ENCODE measurements around the gene AUTS2. TPM values are rescaled to one million over a fixed set of nuclear protein-coding genes. Genes with fewer than 3 reads are reported as not detected.

The AUTS2 gene
- total and polyA plus RNA-seq, 2 of the 8 experiments (the other 6 are each of a cell fraction or from before 2014, with no cell fraction given): 25.9 to 101 TPM

DNA sequence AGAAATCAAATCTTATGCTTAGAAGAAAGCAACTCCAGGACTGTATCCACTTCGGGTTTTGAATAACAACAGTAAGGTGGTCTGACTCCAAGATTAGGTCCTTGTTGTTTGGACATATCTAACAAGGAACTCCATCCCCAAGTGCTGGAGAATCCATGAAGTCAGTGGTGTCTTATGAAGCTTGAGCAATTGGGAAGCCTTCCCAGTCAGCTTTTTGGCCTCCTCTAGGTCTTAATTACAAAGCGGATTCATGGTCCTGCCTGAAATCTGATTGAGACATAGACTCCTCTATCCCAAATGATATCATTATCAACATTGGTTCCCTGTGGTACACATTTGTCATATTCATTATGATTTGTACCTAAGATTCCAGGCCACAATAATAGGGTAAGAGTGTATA, 642.6 kb downstream of the AUTS2 start:
- H3K79me1 ChIP-seq (ENCODE audit: low read depth, low read length): no peaks in the 10 kb centered on the region
- no peaks in the 10 kb centered on the region for H4K20me1 ChIP-seq (replicated peaks in 1 of 2; ENCODE audit: control insufficient read depth in 1 of 2, insufficient read depth in 2 of 2, low read length in 2 of 2)
- H3K27me3 ChIP-seq (replicated peaks in 1 of 4; ENCODE audit: control insufficient read depth in 3 of 4, extremely low read depth in 1 of 4, insufficient read depth in 3 of 4, low read length in 3 of 4): no peaks in the 10 kb centered on the region
- ChIA-PET CTCF (ENCODE audit: partially characterized antibody) (interaction anchor here (1.0 to 1.1 kb wide), 2 partner anchors 14 to 79 kb away, joined by 4 to 5 read pairs; no protein-coding TSS in a partner anchor), POLR2A (ENCODE audit: partially characterized antibody) (no interaction called here)
- H3K4me3 ChIP-seq (ENCODE audit: extremely low read depth in 1 of 4, insufficient read depth in 2 of 4, low read depth in 3 of 4, low read length in 4 of 4): no peak overlapping the region
- no peak overlapping the region for H4K91ac ChIP-seq (replicated peaks; ENCODE audit: insufficient read length, low read length)
- peaks cover 0 to 4% (median 1%) of the 10 kb centered on the region in 4 experiments; a peak in 3 of 7 replicates for H3K4me1 ChIP-seq (replicated peaks in 1 of 4; ENCODE audit: control insufficient read depth in 3 of 4, insufficient read depth in 4 of 4, low read length in 3 of 4)
- FAIRE-seq (no peak), DNase-seq (ENCODE audit: low read depth in 1 of 2, low spot score in 2 of 2) (no peak)
- H3K4me2 ChIP-seq (ENCODE audit: insufficient read depth in 1 of 2, low read depth in 2 of 2, low read length in 2 of 2): no peak overlapping the region
- H3K18ac ChIP-seq (ENCODE audit: extremely low read depth, low read length): no peak overlapping the region
- H3K9me3 ChIP-seq (ENCODE audit: insufficient read depth in 2 of 2, low read depth in 1 of 2, low read length in 1 of 2): no peaks in the 10 kb centered on the region
- no peak overlapping the region for H3K23ac ChIP-seq (ENCODE audit: insufficient read length)
- H3K4ac ChIP-seq (replicated peaks; ENCODE audit: insufficient read length, low read depth, low read length): no peak overlapping the region
- H3K36me3 ChIP-seq (ENCODE audit: control insufficient read depth in 2 of 4, insufficient read depth in 4 of 4, low read length in 3 of 4): no peaks in the 10 kb centered on the region
- H2BK12ac ChIP-seq (ENCODE audit: low read depth, low read length): no peak overlapping the region
- H3K9ac ChIP-seq (replicated peaks in 1 of 4; ENCODE audit: extremely low read depth in 1 of 4, low read depth in 3 of 4, low read length in 3 of 4): no peak overlapping the region
- no peaks in the 10 kb centered on the region for H3K79me2 ChIP-seq (ENCODE audit: control insufficient read depth in 1 of 2, insufficient read depth in 2 of 2, low read length in 2 of 2)
- H2BK15ac ChIP-seq (ENCODE audit: low read length): no peak overlapping the region
- H2BK120ac ChIP-seq (replicated peaks; ENCODE audit: low read depth, low read length): no peak overlapping the region
- no peak overlapping the region for H2AFZ ChIP-seq (ENCODE audit: low read length)
- TF ChIP-seq POLR2A (IDR thresholded peaks at IDR 0.05; ENCODE audit: control extremely low read depth in 1 of 2, low read depth in 2 of 2, low read length in 2 of 2) (no peak), TAF7 (optimal IDR thresholded peaks at IDR 0.05; ENCODE audit: borderline replicate concordance, low read depth, low read length) (no peak), NANOG (IDR thresholded peaks at IDR 0.05; ENCODE audit: insufficient read depth, low read depth, low read length, poor library complexity, severe bottlenecking) (no peak), HDAC2 (IDR thresholded peaks at IDR 0.05; ENCODE audit: borderline replicate concordance in 1 of 2, low read depth in 2 of 2, low read length in 2 of 2) (no peak), TEAD4 (IDR thresholded peaks at IDR 0.05; ENCODE audit: low read depth, low read length) (no peak), SIRT6 (IDR thresholded peaks at IDR 0.05; ENCODE audit: low read length) (no peak), JUND (IDR thresholded peaks at IDR 0.05; ENCODE audit: low read length) (no peak), SUZ12 (IDR thresholded peaks at IDR 0.05; ENCODE audit: low read length) (no peak), CHD2 (IDR thresholded peaks at IDR 0.05; ENCODE audit: low read length) (no peak), TCF12 (IDR thresholded peaks at IDR 0.05; ENCODE audit: low read depth, low read length) (no peak), EGR1 (IDR thresholded peaks at IDR 0.05; ENCODE audit: borderline replicate concordance, low read depth, low read length) (no peak), SIN3A (conservative IDR thresholded peaks at IDR 0.05 in 1 of 2, IDR thresholded peaks at IDR 0.05 in 1 of 2; ENCODE audit: low read depth in 1 of 2, low read length in 2 of 2) (no peak), YY1 (IDR thresholded peaks at IDR 0.05; ENCODE audit: low read depth, low read length) (no peak), HDAC6 (IDR thresholded peaks at IDR 0.05; ENCODE audit: low read depth, low read length) (no peak)
- no peak overlapping the region for H2BK5ac ChIP-seq (ENCODE audit: low read depth, low read length)
- WGBS, 2 experiments (ENCODE audit: extremely low coverage in 1 of 2, insufficient coverage in 1 of 2, insufficient read length in 1 of 2, insufficient replicate concordance in 2 of 2, low coverage in 1 of 2, low lambda C conversion rate in 2 of 2, missing lambda C conversion rate in 1 of 2): 94% methylated on average over 2 of the region's 2 CpGs; no CpG with 5 or more reads in 1 of the 2 experiments
- H3K27ac ChIP-seq (ENCODE audit: low read depth, low read length): no peak overlapping the region
- H3K14ac ChIP-seq (ENCODE audit: insufficient read length): no peak overlapping the region
- H2BK20ac ChIP-seq (ENCODE audit: low read length): no peak overlapping the region
- no peak overlapping the region for H4K8ac ChIP-seq (ENCODE audit: extremely low read depth, insufficient read depth, low read length)
- no peaks in the 10 kb centered on the region for H3K23me2 ChIP-seq (ENCODE audit: low read depth, low read length)
- H4K5ac ChIP-seq (ENCODE audit: insufficient read length, low read depth, low read length): no peak overlapping the region
- no peak overlapping the region for H3K56ac ChIP-seq (replicated peaks; ENCODE audit: insufficient read length, low read depth, low read length)
- H2AK5ac ChIP-seq (ENCODE audit: low read depth, low read length): no peak overlapping the region
